Measurements from ENCODE around the gene WNT7A.
"Not testable (repeated sequence)": the region's sequence is repeated elsewhere in the genome, so short reads cannot be mapped to it uniquely, and the experiment has no call there.

Gene WNT7A

GRCh38 chr3:13865106-13865505, 14.8 kb downstream of the WNT7A start:
- no peak for DNase-seq

GRCh38 chr3:13863965-13864595, 15.8 kb downstream of the WNT7A start:
- DNase-seq: no peak

GRCh38 chr3:13863382-13863952, 16.4 kb downstream of the WNT7A start:
- no peak for DNase-seq

- no peak for DNase-seq
Measured at GRCh38 chr3:13861461-13861860, 18.4 kb downstream of the WNT7A start.

GRCh38 chr3:13860001-13860400, 19.9 kb downstream of the WNT7A start:
- no peak for DNase-seq

- no peak for DNase-seq
Measured at GRCh38 chr3:13858768-13859520, 20.9 kb downstream of the WNT7A start.

- no peak for DNase-seq
Measured at GRCh38 chr3:13857702-13858380, 22.0 kb downstream of the WNT7A start.

GRCh38 chr3:13856628-13857027, 23.2 kb downstream of the WNT7A start:
- DNase-seq: not testable (repeated sequence)

- no peak for DNase-seq
Measured at GRCh38 chr3:13856006-13856405, 23.9 kb downstream of the WNT7A start.

GRCh38 chr3:13854492-13854891, 25.4 kb downstream of the WNT7A start:
- no peak for DNase-seq

- DNase-seq: no peak
Measured at GRCh38 chr3:13853978-13854296, 25.9 kb downstream of the WNT7A start.

GRCh38 chr3:13853256-13853977, 26.5 kb downstream of the WNT7A start:
- no peak for DNase-seq

GRCh38 chr3:13852638-13853009, 27.2 kb downstream of the WNT7A start:
- no peak for DNase-seq

GRCh38 chr3:13851997-13852637, 27.8 kb downstream of the WNT7A start:
- no peak for DNase-seq

- DNase-seq: no peak
Measured at GRCh38 chr3:13851091-13851849, 28.6 kb downstream of the WNT7A start.

GRCh38 chr3:13850161-13850945, 29.5 kb downstream of the WNT7A start:
- no peak for DNase-seq

- no peak for DNase-seq
Measured at GRCh38 chr3:13849018-13849417, 30.9 kb downstream of the WNT7A start.

- no peak for DNase-seq
Measured at GRCh38 chr3:13846716-13847570, 32.9 kb downstream of the WNT7A start.

- DNase-seq: no peak
Measured at GRCh38 chr3:13846238-13846637, 33.6 kb downstream of the WNT7A start.

- no peak for DNase-seq
Measured at GRCh38 chr3:13845806-13846205, 34.1 kb downstream of the WNT7A start.
